HepG2 (cell line): ENCODE data around the gene PTAR1. TPM values are rescaled to one million over a fixed set of nuclear protein-coding genes. Genes with fewer than 3 reads are reported as not detected.
A peak's percentile ranks its signal among the peaks of the same experiment; 100 is the strongest.

Source experiments
- ATF7-NPFF ChIP-seq: sonication (generic); formaldehyde crosslinking; IDR thresholded peaks from 2 replicates; pipeline ENCODE4 v1.8.1; 2023; ENCODE audit warnings: mild to moderate bottlenecking, low read depth, missing genetic modification reagents, moderate library complexity
- CEBPG ChIP-seq: IDR thresholded peaks from 2 replicates; pipeline ENCODE4 v1.6.1; 2016
- HOXA3 ChIP-seq: sonication (generic); formaldehyde crosslinking; IDR thresholded peaks from 2 replicates; pipeline ENCODE4 v1.5.0; 2020; ENCODE audit warnings: missing genetic modification reagents
- HOXA9 ChIP-seq: sonication (generic); formaldehyde crosslinking; IDR thresholded peaks from 2 replicates; pipeline ENCODE4 v1.8.1; 2022; ENCODE audit warnings: missing genetic modification reagents, mild to moderate bottlenecking, moderate library complexity, borderline replicate concordance
- ISL2 ChIP-seq: sonication (generic); formaldehyde crosslinking; IDR thresholded peaks from 2 replicates; pipeline ENCODE4 v1.5.0; 2020; ENCODE audit warnings: missing genetic modification reagents
- MTA3 ChIP-seq: sonication (generic); formaldehyde crosslinking; IDR thresholded peaks from 2 replicates; pipeline ENCODE4 v1.4.0; 2020; ENCODE audit warnings: missing genetic modification reagents
- MYNN ChIP-seq: sonication (generic); formaldehyde crosslinking; IDR thresholded peaks from 2 replicates; pipeline ENCODE4 v1.4.0; 2020; ENCODE audit warnings: mild to moderate bottlenecking, low read depth, missing genetic modification reagents
- NFE2L1 ChIP-seq: sonication (generic); formaldehyde crosslinking; IDR thresholded peaks from 2 replicates; pipeline ENCODE4 v1.4.0; 2020; ENCODE audit warnings: missing genetic modification reagents, mild to moderate bottlenecking, borderline replicate concordance
- RARG ChIP-seq: sonication (generic); formaldehyde crosslinking; IDR thresholded peaks from 2 replicates; pipeline ENCODE4 v1.4.0; 2020; ENCODE audit warnings: low read depth, mild to moderate bottlenecking, missing genetic modification reagents
- RCOR2 ChIP-seq: IDR thresholded peaks from 2 replicates; pipeline ENCODE4 v1.6.1; 2016; ENCODE audit warnings: missing biosample characterization, missing genetic modification reagents
- RFX5 ChIP-seq: IDR thresholded peaks from 2 replicates; pipeline ENCODE4 v1.6.1; 2011; ENCODE audit warnings: low read depth, low read length, improper control_type of control experiment
- RXRB ChIP-seq: IDR thresholded peaks from 2 replicates; pipeline ENCODE4 v1.6.1; 2016; ENCODE audit warnings: borderline replicate concordance, missing genetic modification reagents, missing compliant biosample characterization
- ZFP36 ChIP-seq: fragments of 150-350 bp; IDR thresholded peaks from 2 replicates; pipeline ENCODE4 v1.6.1; 2018; ENCODE audit warnings: borderline replicate concordance, low read length, low read depth; ENCODE audit not compliant: partially characterized antibody
- ZNF33B ChIP-seq: sonication (generic); formaldehyde crosslinking; IDR thresholded peaks from 2 replicates; pipeline ENCODE4 v1.5.1; 2020; ENCODE audit warnings: mild to moderate bottlenecking, missing genetic modification reagents
- ZNF775 ChIP-seq: sonication (generic); formaldehyde crosslinking; IDR thresholded peaks from 2 replicates; pipeline ENCODE4 v1.4.0; 2020; ENCODE audit warnings: missing genetic modification reagents, mild to moderate bottlenecking, moderate library complexity, borderline replicate concordance
- polyA plus RNA-seq, 8 experiments: library from polyadenylated mRNA; depleted of rRNA in 3 of 8; stranded (reverse) in 7 of 8; unstranded in 1 of 8; fragments of >200 nt; fragmentation: Illumina TruSeq in 4 of 8; extraction: Trizol in 4 of 8; gene quantifications; 2 replicates each; pipeline versions ENCODE4 v1.2.1 to v1.2.3, GENCODE V29; 2011 to 2016; ENCODE audit warnings: low read depth in 4 of 8, missing spikeins in 1 of 8, mixed read lengths in 1 of 8; ENCODE audit not compliant: insufficient read depth in 1 of 8
- total RNA-seq, 5 experiments: library from RNA; depleted of rRNA; stranded (reverse); fragments of >200 nt; fragmentation: Illumina TruSeq; extraction: Trizol; gene quantifications; 2 replicates each; pipeline ENCODE4 v1.2.3, GENCODE V29; 2016; ENCODE audit warnings: low read depth in 1 of 5
- TF ChIP-seq, protein P1 (sequence below): sonication (generic); formaldehyde crosslinking; IDR thresholded peaks from 2 replicates; pipeline ENCODE4 v1.9.0; 2021; ENCODE audit warnings: missing genetic modification reagents, mild to moderate bottlenecking, borderline replicate concordance
- TF ChIP-seq, protein P2 (sequence below): sonication (generic); formaldehyde crosslinking; IDR thresholded peaks from 2 replicates; pipeline ENCODE4 v1.8.0; 2022; ENCODE audit warnings: missing genetic modification reagents, mild to moderate bottlenecking, moderate library complexity, borderline replicate concordance
- TF ChIP-seq, protein P3 (sequence below): sonication (generic); formaldehyde crosslinking; IDR thresholded peaks from 2 replicates; pipeline ENCODE4 v1.4.0; 2020; ENCODE audit warnings: mild to moderate bottlenecking, missing genetic modification reagents
- TF ChIP-seq, protein P4 (sequence below): sonication (generic); formaldehyde crosslinking; IDR thresholded peaks from 2 replicates; pipeline ENCODE4 v1.8.0; 2022; ENCODE audit warnings: low read depth, missing genetic modification reagents
- TF ChIP-seq, protein P5 (sequence below): sonication (generic); formaldehyde crosslinking; IDR thresholded peaks from 2 replicates; pipeline ENCODE4 v1.4.0; 2020; ENCODE audit warnings: missing genetic modification reagents
- TF ChIP-seq, protein P6 (sequence below): sonication (generic); formaldehyde crosslinking; IDR thresholded peaks from 2 replicates; pipeline ENCODE4 v1.4.0; 2020; ENCODE audit warnings: missing genetic modification reagents, mild to moderate bottlenecking, borderline replicate concordance

PTAR1 gene
- total and polyA plus RNA-seq, 2 of the 13 experiments (the other 11 are each of a cell fraction or from before 2014, with no cell fraction given), result 26.5 to 42.1 TPM

DNA sequence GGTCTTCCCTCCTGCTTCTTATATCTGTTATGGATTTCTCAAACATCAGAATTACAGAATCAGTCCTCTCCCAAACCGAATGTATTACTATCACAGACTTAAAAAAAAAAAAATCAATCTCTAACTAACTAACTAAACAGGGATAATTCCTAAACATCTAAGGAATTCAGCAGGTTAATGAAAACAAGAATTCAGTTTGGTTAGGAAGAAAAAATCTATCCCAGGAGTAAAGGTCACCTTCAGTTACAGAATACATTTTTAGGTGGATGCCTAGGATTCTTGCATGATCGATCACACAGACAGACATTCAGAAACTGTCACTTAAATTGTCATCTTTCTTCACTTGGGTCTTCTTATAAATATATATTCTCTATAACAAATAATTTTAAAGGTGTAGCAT lies 11.5 kb downstream of the PTAR1 start (continued):
- TF ChIP-seq ZFP36 (no peak), CEBPG (CRISPR knock-in tag) (peak; percentile 59; the same call in 1 of the 2 replicates), ATF7-NPFF (no peak), ZNF775 (CRISPR knock-in tag) (no peak), HOXA9 (CRISPR knock-in tag) (no peak), MTA3 (CRISPR knock-in tag) (no peak), MYNN (CRISPR knock-in tag) (no peak), RCOR2 (CRISPR knock-in tag) (0 out of 2 replicates have a peak, but pooled peaks have one; percentile 48), HOXA3 (CRISPR knock-in tag) (no peak), RFX5 (no peak), ZNF33B (CRISPR knock-in tag) (no peak), RARG (no peak), ISL2 (CRISPR knock-in tag) (peak; percentile 76), NFE2L1 (CRISPR knock-in tag) (no peak), RXRB (CRISPR knock-in tag) (peak; percentile 79)
- TF ChIP-seq, protein P1, sequence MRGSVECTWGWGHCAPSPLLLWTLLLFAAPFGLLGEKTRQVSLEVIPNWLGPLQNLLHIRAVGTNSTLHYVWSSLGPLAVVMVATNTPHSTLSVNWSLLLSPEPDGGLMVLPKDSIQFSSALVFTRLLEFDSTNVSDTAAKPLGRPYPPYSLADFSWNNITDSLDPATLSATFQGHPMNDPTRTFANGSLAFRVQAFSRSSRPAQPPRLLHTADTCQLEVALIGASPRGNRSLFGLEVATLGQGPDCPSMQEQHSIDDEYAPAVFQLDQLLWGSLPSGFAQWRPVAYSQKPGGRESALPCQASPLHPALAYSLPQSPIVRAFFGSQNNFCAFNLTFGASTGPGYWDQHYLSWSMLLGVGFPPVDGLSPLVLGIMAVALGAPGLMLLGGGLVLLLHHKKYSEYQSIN, result no peak
- TF ChIP-seq, protein P2, sequence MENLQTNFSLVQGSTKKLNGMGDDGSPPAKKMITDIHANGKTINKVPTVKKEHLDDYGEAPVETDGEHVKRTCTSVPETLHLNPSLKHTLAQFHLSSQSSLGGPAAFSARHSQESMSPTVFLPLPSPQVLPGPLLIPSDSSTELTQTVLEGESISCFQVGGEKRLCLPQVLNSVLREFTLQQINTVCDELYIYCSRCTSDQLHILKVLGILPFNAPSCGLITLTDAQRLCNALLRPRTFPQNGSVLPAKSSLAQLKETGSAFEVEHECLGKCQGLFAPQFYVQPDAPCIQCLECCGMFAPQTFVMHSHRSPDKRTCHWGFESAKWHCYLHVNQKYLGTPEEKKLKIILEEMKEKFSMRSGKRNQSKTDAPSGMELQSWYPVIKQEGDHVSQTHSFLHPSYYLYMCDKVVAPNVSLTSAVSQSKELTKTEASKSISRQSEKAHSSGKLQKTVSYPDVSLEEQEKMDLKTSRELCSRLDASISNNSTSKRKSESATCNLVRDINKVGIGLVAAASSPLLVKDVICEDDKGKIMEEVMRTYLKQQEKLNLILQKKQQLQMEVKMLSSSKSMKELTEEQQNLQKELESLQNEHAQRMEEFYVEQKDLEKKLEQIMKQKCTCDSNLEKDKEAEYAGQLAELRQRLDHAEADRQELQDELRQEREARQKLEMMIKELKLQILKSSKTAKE, result no peak
- TF ChIP-seq, protein P3, sequence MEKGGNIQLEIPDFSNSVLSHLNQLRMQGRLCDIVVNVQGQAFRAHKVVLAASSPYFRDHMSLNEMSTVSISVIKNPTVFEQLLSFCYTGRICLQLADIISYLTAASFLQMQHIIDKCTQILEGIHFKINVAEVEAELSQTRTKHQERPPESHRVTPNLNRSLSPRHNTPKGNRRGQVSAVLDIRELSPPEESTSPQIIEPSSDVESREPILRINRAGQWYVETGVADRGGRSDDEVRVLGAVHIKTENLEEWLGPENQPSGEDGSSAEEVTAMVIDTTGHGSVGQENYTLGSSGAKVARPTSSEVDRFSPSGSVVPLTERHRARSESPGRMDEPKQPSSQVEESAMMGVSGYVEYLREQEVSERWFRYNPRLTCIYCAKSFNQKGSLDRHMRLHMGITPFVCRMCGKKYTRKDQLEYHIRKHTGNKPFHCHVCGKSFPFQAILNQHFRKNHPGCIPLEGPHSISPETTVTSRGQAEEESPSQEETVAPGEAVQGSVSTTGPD, result no peak
- TF ChIP-seq, protein P4, sequence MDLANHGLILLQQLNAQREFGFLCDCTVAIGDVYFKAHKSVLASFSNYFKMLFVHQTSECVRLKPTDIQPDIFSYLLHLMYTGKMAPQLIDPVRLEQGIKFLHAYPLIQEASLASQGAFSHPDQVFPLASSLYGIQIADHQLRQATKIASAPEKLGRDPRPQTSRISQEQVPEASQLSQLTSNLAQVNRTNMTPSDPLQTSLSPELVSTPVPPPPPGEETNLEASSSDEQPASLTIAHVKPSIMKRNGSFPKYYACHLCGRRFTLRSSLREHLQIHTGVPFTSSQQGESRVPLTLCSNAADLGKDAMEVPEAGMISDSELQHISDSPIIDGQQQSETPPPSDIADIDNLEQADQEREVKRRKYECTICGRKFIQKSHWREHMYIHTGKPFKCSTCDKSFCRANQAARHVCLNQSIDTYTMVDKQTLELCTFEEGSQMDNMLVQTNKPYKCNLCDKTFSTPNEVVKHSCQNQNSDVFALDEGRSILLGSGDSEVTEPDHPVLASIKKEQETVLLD, result no peak
- TF ChIP-seq, protein P5, sequence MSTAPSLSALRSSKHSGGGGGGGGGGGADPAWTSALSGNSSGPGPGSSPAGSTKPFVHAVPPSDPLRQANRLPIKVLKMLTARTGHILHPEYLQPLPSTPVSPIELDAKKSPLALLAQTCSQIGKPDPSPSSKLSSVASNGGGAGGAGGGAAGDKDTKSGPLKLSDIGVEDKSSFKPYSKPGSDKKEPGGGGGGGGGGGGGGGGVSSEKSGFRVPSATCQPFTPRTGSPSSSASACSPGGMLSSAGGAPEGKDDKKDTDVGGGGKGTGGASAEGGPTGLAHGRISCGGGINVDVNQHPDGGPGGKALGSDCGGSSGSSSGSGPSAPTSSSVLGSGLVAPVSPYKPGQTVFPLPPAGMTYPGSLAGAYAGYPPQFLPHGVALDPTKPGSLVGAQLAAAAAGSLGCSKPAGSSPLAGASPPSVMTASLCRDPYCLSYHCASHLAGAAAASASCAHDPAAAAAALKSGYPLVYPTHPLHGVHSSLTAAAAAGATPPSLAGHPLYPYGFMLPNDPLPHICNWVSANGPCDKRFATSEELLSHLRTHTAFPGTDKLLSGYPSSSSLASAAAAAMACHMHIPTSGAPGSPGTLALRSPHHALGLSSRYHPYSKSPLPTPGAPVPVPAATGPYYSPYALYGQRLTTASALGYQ (CRISPR knock-in tag), result peak; percentile 78
- TF ChIP-seq, protein P6, sequence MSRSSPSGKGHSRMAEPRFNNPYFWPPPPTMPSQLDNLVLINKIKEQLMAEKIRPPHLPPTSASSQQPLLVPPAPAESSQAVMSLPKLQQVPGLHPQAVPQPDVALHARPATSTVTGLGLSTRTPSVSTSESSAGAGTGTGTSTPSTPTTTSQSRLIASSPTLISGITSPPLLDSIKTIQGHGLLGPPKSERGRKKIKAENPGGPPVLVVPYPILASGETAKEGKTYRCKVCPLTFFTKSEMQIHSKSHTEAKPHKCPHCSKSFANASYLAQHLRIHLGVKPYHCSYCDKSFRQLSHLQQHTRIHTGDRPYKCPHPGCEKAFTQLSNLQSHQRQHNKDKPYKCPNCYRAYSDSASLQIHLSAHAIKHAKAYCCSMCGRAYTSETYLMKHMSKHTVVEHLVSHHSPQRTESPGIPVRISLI (CRISPR knock-in tag), result peak; percentile 95
